HG03025 (cell line): Measurements from ENCODE around the gene FEM1C.

Source experiments
- ATAC-seq: cut with Tn5 transposase; IDR thresholded peaks from one replicate; pipeline ENCODE4 v1.9.1; 2021; ENCODE audit warnings: mild to moderate bottlenecking, moderate library complexity; ENCODE audit not compliant: unreplicated experiment, low FRiP score

FEM1C gene, protein sequence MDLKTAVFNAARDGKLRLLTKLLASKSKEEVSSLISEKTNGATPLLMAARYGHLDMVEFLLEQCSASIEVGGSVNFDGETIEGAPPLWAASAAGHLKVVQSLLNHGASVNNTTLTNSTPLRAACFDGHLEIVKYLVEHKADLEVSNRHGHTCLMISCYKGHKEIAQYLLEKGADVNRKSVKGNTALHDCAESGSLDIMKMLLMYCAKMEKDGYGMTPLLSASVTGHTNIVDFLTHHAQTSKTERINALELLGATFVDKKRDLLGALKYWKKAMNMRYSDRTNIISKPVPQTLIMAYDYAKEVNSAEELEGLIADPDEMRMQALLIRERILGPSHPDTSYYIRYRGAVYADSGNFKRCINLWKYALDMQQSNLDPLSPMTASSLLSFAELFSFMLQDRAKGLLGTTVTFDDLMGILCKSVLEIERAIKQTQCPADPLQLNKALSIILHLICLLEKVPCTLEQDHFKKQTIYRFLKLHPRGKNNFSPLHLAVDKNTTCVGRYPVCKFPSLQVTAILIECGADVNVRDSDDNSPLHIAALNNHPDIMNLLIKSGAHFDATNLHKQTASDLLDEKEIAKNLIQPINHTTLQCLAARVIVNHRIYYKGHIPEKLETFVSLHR

DNA sequence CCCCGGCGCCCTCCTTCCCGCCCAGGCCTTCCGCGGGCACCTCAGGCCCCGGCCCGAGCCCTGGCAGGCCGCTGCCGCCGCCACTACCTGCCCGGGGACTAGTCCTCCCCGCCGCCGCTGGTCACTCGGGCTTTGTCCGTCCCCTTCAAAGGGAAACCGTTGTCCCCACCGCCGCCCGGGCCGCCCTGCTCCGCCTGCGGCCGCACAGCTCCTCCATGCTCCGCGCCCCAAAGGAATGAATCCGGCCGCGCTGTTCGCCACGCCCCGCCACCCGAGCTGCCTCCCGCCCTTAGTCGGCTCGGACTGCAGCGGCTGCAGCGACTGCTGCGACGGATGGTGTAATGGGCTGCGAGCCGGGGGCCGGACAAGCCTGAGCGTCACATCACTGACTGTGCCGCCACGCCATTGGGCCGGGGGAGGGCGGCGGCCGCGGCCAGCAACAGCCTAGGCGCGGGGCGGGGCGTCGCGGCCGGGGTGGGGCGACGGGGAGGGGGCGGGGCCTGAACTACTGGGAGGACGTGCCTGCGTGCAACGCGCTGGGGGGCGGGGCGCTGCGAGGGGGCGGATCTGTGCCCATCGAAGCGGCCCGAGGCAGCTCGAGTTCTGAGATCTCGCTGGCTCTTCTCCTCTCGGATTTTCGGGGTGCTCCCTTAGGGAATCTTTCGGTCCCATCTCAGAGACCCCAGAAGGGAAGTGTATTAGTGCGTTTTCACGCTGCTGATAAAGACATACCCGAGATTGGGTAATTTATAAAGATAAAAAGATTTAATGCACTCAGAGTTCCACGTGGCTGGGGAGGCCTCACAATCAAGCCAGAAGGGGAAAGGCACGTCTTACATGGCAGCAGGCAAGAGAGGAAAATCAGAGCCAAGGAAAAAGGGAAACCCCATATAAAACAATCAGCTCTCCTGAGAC is at the start of gene FEM1C:
Gene FEM1C (minus strand): TSS at position 340 of the 915 bp plus-strand sequence. CDS start 1,282 bp downstream, outside the sequence.
- peak; percentile 96 for ATAC-seq

DNA sequence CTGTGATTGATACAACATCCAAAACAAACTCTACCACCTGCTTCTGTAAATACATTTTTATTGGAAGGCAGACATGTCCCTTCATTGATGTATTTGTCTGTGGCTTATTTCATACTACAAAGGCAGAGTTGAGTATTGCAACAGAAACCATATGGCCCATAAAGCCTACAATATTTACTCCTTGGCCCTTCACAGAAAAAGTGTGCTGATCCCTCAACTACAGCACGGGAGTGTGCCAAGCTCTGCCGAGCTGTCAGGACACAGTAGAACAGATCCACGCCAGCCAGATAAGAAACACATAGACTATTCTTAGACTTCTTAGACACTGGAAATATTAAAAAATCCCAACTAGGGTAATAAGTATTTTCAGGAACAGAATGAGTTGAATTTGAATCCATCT is 44.5 kb upstream of the FEM1C start:
- no peak for ATAC-seq

DNA sequence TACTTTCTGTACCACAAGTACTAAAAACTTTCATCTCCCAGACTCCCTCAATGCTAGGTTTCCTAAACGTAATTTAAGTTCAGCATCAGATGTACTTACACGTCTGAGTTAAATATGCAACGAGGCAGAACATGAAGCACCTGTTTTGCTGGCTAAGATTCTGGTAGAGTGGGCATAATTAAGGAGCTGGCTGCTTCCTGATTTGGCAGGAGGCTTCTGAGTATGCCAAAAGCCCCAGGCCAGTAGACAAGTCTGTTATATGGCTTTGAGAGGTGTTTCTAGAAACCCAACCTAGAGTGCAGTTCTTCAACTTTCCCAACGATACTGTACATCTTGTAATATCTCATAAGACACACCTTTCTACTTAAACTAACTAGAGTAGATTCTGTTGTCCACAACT is 44.1 kb upstream of the FEM1C start:
- ATAC-seq, result no peak

DNA sequence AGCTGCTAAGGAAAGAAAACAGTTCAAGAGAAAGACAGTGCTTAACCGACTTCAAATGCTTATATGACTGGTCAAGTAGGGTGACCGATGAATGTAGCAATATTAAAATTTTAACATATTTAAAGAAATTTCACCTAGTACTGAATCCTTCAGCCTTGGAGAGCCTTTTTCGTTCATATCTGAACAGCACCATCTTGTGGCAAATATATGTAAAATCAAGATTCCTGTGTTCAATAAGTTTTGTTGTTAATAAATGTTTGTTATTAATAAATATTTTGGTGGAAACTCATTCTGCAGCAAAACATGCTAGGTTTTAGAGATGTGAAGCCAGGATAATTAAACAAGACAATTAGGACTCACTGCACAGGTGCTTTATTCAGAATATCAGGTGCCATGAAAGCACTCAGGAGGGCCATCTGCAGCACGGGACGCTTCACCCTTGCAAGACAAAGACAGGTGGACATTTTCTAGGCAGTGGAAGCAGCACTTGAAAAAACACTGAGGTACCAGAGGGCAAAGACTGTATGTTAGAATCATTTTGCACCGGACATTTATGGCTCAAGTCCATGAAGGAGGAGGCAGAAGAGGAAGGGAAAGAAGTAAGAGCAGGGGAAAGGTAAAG is 42.1 kb upstream of the FEM1C start:
- ATAC-seq, result no peak

DNA sequence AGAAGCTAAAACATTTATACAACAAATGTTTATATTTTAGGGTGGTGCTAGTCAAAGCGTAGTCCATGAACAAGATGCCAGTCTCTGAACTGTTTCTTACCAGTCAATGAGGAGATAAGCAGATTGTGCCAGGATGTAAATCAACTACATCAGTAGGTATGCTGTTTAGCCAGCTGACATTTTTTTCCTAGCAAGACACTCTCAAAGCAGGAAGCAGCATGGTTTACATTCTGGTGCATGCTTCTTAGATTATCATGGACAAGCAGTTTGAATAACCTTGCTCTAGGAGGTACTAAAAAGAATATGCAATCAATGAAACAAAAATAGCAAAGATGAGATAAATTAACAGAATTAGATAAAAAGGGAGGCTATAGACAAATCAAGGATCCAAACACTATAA is 40.7 kb upstream of the FEM1C start:
- ATAC-seq, result no peak

DNA sequence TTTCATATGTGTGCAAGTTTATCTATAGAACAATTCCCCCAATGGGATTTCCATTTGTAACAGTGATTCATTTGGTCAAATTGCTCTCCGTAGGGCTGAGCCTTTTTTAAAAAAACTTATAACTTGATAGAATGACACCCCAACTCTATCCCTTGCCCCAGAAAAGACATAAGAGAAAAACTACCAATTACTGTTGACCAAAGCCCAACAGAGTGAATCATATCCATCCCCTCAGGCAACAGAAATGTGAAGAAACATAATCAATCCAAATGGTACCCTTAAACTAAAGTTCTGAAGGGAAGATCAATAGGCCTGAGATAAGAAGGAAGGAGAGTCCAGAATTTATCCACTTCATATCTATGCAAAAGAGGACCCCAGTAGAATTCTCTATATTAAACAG is 39.9 kb upstream of the FEM1C start:
- ATAC-seq, result no peak

DNA sequence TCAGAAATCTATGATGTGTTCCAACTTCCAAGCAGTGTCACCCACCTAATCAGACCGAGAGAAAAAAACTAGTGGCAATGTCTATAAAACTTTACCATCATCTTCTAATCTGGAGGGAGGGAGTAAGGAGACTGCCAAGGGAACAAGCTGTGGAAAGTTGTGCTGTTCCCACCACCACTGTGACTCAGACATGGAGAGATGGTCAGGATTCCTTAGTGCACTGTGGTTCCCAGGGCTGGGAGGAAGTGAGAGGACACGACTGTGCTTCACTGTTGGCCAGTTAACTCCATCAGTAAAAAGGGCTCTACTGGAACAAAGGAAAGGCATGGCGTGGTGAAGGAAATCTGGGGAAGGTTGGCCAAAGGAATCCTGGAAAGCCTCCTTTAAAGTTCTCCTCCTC is 38.9 kb upstream of the FEM1C start:
- no peak for ATAC-seq

DNA sequence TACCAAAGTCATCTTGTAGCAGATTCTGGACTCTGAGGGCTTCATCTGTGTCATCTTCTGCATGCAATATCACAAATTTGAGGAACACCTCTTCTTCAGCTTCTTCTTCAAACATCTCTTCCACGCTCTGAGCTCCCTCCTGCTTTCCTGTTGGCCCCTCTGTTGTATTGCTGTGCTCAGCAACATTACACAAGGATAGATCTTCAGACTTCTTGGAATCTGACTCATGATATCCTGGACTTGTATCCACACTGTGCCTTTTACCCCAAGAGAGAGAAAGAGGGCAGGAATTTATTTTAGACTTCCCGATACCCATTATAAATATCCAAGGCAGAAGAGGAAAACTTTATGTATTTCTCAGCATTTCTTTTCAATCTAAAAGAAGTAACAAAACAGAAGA is 36.4 kb upstream of the FEM1C start:
- ATAC-seq, result no peak

DNA sequence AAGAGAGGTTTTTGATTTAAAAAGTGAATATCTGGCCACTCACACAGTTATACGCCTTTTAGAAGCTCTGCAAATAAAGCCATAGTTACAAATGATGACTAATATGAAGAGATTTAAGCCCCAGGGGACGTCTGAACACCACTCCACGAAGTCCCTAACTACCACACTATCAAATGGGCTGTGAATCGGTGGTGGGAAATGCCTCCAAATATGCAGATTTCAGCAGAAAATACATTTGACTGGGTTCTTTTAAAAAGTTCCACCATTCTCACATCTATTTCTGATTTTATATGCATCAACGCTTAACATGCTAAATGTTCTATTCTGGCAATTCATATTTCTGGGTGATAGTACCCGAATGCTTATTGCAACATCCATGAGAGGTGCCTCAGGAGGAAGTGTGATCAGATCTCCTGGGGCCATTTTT is 35.2 kb upstream of the FEM1C start:
- no peak for ATAC-seq

DNA sequence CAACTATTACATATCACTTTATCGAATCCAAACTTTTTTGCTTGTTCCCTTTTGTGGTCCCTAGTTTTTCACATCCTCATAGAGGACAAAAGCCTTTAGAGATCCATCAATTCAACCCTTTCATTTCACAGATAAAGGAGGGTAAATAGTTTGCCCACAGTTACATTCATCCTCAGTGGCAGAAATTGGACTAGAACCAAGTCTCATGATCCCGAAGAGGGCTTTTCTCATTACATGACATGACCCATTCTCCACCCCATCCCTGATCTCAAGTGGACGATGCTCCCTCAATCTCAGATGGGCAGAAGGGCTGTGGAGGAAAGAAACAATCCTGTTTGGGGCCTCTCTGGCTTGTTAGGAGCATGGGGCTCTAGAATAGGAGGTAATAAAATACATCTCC is 34.6 kb upstream of the FEM1C start:
- ATAC-seq, result no peak

DNA sequence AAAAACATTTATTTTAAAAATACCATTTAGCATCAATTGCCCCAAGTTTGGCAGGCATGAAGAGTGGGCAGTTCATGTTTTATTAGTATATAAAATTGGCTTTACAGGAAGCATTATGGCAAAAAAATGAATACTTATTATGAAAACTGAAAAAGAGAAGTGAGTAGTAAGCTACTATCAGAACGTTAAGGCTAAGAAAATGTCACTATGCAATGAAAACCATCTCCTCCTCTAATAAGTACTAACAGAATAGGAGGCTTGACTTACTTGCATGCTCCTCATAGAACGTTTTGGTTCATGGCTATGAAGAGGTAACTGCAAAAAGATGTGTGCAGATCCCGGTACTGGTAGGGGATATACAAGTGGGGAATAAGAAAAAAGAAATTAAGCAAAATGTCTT is 34.1 kb upstream of the FEM1C start:
- ATAC-seq, result peak; percentile 64

DNA sequence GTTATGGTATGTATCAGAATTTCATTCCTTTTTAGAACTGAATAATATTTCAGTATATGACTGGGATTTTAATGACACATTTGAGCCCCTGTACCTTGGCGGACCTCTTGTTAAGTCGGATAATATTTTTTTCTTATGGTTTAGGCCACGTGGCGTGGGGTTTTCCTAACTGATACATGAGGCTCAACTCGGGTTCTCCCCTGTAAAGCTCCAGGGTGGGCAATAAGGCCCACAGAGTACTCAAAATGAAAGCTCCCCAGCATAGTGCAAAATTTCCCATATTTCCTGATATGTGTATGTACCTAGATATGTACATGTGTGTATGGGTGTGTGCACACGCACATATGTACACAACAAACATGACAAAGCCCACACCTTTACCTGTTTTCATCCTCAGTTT is 33.2 kb upstream of the FEM1C start:
- no peak for ATAC-seq

DNA sequence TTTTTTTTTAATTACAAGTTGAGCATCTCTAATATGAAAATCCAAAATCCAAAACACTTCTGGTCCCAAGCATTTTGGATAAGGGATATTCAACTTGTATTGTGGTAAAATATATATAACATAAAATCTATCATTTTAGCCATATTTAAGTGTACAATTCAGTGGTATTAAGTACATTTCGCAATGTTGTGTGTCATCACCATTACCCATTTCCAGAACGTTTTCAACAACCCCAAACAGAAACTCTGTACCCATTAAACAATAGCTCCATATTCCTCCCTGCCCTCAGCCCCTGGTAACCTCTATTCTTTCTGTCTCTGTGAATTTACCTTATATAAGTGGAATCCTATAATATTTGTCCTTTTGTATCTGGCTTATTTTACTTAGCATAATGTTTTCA is 32.8 kb upstream of the FEM1C start:
- no peak for ATAC-seq

DNA sequence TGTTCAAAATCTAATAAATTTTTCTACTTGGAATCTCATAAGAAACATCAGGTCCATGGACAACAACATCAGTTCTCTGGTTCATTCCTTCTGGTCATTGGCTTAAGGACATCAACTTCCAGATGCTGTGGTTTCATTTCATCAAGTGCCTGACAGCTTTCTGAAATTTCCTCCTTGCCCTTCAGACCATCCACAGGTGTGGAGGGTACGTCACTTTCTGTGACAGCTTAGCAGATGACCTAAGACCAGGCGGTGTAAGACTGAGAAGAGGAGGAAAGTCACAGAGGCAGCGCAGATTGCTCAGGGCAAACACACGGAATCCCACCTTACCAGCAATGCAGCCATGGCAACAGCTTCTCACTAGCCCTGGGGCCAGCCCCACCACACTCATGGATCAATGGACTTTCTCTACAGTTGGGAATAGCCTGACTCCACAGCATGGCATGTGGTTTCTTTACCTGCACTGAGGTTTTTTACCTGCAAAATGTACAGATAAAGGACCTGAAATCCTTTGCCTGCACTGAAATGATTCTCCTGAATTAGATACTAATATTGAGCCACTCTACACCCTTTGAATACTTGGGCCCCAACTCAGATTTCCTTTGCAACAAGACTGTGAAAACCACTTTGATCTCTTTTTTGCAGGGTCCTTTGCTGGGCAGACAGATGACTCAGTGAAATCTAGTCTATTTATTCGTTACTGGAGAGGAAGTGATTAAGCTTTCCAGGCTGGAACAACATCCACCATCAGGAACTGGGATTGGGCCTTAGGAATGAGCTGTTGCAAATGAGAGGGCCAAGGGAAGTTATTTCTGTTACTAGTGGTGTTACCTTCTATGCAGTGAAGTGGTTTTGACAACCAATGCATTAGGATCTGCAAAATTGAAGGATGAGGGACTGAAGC is 30.8 kb upstream of the FEM1C start:
- no peak for ATAC-seq

DNA sequence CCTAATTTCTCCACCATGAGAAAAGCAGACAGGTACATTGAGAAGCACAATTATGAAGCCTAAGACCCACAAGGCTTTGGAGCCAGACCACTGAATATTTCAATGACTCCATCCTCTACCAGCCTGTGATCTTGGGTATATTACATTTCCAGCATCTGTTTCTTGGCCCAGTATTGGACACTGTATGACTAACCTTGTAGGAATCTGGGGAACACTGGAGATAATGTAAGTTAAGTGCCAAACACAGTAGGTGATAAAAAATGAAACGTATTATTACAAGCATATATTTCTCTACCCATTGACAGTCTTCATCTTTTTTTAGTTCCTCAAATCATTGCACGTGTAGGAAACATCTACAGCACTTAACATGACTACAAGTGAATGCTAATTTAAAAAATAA is 28.6 kb upstream of the FEM1C start:
- ATAC-seq, result no peak

DNA sequence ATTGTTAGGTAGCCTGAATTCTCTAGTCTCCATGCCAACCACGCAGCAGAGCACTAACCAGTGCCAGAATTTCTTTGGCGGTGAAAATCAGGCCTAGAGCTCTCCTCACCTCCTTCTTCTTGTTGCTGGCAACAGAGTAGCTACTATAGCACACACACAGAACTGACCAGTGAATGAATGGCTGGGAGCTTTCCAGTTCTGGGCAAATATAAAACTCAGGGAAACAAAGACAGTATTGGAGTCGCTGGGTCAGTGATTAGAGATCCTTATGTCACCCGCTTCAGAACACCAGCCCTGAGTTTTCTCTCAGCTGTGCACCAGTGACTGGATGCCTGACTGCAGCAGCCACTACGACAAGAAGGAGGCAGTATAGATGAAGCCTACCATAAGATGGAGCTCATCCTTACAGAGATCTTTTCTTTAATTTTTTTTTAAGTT is 26.9 kb upstream of the FEM1C start:
- no peak for ATAC-seq

DNA sequence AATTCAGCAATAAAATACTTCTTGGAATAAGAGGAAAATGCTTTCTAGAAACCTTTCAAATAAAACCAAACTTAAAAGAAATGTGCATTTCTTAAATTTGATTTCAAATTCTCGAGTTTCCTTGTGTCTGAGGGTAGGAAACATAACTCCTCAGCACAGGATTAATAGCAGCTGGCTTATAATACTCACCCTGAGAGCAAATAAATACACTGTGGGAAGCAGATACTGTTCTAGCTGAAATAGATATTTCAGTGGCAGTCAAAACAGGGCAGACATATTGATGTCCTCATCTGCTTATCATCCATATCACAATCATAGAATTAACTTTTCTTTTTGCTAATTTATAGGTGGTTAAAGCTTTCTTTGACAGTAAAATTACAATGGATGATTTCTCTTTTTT is 24.1 kb upstream of the FEM1C start:
- no peak for ATAC-seq

DNA sequence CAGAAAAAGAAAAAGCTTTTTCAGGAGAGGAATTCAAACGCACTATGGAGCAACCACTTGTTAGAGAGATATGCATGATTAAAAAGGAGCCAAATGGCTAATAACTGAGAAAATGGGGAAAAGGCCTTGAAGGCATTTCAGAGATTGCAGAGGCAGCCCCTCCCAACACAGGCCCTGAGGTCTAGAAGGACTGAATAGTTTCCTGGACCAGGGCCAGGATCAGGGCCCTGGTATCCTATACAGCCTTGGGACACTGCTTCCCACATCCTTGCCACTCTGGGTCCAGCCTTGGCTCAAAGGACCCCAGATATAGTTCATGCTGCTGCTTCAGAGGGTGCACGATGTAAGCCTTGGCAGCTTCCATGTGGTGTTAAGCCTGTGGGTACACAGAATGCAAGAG is 20.7 kb upstream of the FEM1C start:
- no peak for ATAC-seq

DNA sequence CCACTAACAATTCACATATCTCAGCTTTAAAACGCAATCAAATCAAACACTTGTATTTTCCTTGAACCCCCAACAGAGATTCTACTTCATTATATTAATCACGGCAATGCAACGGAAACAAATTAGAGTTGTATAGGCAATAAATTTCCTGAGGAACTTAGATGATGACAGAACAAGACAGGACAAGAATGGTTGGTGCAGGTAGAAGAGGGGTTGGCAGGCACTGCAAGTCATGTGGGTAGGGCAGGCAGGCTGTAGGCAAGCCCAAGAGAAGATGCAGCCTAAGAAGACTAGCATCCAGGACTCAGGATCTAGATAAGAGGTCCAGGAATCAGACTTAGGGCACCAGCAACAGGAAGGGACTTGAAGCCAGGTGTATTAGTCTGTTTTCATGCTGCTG is 16.6 kb upstream of the FEM1C start:
- ATAC-seq, result no peak

DNA sequence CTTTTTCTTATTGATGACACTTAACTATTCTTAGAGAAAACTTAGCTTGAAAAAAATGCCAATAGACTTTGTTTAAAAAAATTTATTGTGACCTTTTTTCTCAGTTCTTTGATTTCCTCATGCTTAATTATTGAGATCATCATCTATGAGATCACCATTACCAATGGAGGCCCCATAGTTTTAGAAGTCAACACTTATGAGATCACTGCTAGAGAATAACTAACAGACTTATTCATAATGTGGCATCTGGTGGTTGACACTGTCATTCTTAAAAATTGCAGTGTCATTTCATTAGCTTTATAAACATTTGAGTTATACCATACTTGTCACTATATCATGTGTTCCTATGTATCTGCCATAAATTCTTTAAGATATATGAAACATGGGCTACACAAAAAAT is 14.9 kb upstream of the FEM1C start:
- ATAC-seq, result no peak
